H1 (cell line): ENCODE results near the gene TMCC3.

ENCODE experiments used
- EZH2 ChIP-seq: fragments of 200-600 bp; sonication (generic); IDR thresholded peaks from 2 replicates; pipeline ENCODE4 v1.7.1; 2012; ENCODE audit warnings: low read depth, mild to moderate bottlenecking, moderate library complexity, low read length, inconsistent platforms; ENCODE audit not compliant: severe bottlenecking
- HDAC6 ChIP-seq: IDR thresholded peaks from one replicate; pipeline ENCODE4 v1.7.1; 2012; ENCODE audit warnings: low read depth, mild to moderate bottlenecking, inconsistent platforms, low read length, moderate library complexity
- RAD21 ChIP-seq, 2 experiments: IDR thresholded peaks in 1 of 2; conservative IDR thresholded peaks in 1 of 2; 2 replicates each; pipeline ENCODE4 v1.6.1; 2011; ENCODE audit warnings: low read depth in 2 of 2, low read length in 2 of 2, improper control_type of control experiment in 1 of 2, inconsistent platforms in 1 of 2, mild to moderate bottlenecking in 1 of 2, moderate library complexity in 1 of 2
- SIN3A ChIP-seq, 2 experiments: IDR thresholded peaks in 1 of 2; conservative IDR thresholded peaks in 1 of 2; 2 replicates each; pipeline ENCODE4 v1.6.1; 2011 to 2012; ENCODE audit warnings: low read length in 2 of 2, improper control_type of control experiment in 1 of 2, low read depth in 1 of 2, mild to moderate bottlenecking in 1 of 2
- SIX5 ChIP-seq: IDR thresholded peaks from 2 replicates; pipeline ENCODE4 v1.6.1; 2011; ENCODE audit warnings: mild to moderate bottlenecking, low read depth, low read length
- ZNF274 ChIP-seq: IDR thresholded peaks from 2 replicates; pipeline ENCODE4 v1.7.0; 2012; ENCODE audit warnings: low read length, borderline replicate concordance; ENCODE audit errors: extremely low read depth
- TF ChIP-seq, protein P1 (sequence below), 3 experiments: IDR thresholded peaks; 1 replicate in 2 of 3; 2 replicates in 1 of 3; pipeline versions ENCODE4 v1.5.1 to v1.6.1; 2011; ENCODE audit warnings: low read length in 3 of 3, mild to moderate bottlenecking in 3 of 3, inconsistent platforms in 2 of 3, low read depth in 1 of 3, moderate library complexity in 1 of 3; ENCODE audit not compliant: insufficient read depth in 1 of 3; ENCODE audit errors: control extremely low read depth in 1 of 3
- TF ChIP-seq, protein P2 (sequence below): fragments of 300-600 bp; sonication (generic); IDR thresholded peaks from 2 replicates; pipeline ENCODE4 v1.7.1; 2012; ENCODE audit warnings: low read length, moderate library complexity, mild to moderate bottlenecking, inconsistent platforms; ENCODE audit not compliant: insufficient replicate concordance

DNA sequence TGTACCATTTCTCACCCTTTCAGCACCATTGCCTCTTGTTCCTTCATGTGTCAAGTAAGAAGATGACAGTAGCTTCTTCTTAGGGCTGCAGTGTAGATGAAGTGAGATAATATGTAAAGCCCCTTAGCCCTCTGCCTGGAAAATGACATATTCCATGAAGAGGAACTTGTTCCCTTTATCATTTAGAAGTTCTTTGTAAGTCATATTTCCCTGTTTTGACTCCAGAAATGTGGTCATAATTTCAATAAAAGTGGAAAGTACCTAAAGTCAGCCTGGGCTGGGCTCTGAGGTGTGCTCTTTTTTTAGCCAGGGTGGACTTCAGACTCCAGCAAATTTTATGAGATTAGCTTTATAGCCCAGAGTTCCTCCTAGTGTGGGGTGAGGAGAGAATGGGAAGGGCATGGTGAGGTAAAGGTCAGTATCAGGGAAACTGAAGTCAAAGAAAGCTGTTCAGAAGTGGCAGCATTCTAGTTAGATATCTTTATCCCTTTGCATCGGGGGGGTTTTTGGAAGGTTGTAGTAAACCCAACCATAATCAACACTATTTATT lies 92.5 kb downstream of the TMCC3 start:
- TF ChIP-seq SIX5 (no peak), HDAC6 (no peak), ZNF274 (no peak), SIN3A (conservative IDR thresholded peaks at IDR 0.05 in 1 of 2, IDR thresholded peaks at IDR 0.05 in 1 of 2; ENCODE audit: low read depth in 1 of 2, low read length in 2 of 2) (no peak), EZH2 (no peak), RAD21 (IDR thresholded peaks at IDR 0.05 in 1 of 2, conservative IDR thresholded peaks at IDR 0.05 in 1 of 2; ENCODE audit: low read depth in 2 of 2, low read length in 2 of 2) (no peak)
- TF ChIP-seq, protein P1, sequence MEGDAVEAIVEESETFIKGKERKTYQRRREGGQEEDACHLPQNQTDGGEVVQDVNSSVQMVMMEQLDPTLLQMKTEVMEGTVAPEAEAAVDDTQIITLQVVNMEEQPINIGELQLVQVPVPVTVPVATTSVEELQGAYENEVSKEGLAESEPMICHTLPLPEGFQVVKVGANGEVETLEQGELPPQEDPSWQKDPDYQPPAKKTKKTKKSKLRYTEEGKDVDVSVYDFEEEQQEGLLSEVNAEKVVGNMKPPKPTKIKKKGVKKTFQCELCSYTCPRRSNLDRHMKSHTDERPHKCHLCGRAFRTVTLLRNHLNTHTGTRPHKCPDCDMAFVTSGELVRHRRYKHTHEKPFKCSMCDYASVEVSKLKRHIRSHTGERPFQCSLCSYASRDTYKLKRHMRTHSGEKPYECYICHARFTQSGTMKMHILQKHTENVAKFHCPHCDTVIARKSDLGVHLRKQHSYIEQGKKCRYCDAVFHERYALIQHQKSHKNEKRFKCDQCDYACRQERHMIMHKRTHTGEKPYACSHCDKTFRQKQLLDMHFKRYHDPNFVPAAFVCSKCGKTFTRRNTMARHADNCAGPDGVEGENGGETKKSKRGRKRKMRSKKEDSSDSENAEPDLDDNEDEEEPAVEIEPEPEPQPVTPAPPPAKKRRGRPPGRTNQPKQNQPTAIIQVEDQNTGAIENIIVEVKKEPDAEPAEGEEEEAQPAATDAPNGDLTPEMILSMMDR (IDR thresholded peaks at IDR 0.05; ENCODE audit: control extremely low read depth in 1 of 3, insufficient read depth in 1 of 3, low read depth in 1 of 3, low read length in 3 of 3), result no peak
- TF ChIP-seq, protein P2, sequence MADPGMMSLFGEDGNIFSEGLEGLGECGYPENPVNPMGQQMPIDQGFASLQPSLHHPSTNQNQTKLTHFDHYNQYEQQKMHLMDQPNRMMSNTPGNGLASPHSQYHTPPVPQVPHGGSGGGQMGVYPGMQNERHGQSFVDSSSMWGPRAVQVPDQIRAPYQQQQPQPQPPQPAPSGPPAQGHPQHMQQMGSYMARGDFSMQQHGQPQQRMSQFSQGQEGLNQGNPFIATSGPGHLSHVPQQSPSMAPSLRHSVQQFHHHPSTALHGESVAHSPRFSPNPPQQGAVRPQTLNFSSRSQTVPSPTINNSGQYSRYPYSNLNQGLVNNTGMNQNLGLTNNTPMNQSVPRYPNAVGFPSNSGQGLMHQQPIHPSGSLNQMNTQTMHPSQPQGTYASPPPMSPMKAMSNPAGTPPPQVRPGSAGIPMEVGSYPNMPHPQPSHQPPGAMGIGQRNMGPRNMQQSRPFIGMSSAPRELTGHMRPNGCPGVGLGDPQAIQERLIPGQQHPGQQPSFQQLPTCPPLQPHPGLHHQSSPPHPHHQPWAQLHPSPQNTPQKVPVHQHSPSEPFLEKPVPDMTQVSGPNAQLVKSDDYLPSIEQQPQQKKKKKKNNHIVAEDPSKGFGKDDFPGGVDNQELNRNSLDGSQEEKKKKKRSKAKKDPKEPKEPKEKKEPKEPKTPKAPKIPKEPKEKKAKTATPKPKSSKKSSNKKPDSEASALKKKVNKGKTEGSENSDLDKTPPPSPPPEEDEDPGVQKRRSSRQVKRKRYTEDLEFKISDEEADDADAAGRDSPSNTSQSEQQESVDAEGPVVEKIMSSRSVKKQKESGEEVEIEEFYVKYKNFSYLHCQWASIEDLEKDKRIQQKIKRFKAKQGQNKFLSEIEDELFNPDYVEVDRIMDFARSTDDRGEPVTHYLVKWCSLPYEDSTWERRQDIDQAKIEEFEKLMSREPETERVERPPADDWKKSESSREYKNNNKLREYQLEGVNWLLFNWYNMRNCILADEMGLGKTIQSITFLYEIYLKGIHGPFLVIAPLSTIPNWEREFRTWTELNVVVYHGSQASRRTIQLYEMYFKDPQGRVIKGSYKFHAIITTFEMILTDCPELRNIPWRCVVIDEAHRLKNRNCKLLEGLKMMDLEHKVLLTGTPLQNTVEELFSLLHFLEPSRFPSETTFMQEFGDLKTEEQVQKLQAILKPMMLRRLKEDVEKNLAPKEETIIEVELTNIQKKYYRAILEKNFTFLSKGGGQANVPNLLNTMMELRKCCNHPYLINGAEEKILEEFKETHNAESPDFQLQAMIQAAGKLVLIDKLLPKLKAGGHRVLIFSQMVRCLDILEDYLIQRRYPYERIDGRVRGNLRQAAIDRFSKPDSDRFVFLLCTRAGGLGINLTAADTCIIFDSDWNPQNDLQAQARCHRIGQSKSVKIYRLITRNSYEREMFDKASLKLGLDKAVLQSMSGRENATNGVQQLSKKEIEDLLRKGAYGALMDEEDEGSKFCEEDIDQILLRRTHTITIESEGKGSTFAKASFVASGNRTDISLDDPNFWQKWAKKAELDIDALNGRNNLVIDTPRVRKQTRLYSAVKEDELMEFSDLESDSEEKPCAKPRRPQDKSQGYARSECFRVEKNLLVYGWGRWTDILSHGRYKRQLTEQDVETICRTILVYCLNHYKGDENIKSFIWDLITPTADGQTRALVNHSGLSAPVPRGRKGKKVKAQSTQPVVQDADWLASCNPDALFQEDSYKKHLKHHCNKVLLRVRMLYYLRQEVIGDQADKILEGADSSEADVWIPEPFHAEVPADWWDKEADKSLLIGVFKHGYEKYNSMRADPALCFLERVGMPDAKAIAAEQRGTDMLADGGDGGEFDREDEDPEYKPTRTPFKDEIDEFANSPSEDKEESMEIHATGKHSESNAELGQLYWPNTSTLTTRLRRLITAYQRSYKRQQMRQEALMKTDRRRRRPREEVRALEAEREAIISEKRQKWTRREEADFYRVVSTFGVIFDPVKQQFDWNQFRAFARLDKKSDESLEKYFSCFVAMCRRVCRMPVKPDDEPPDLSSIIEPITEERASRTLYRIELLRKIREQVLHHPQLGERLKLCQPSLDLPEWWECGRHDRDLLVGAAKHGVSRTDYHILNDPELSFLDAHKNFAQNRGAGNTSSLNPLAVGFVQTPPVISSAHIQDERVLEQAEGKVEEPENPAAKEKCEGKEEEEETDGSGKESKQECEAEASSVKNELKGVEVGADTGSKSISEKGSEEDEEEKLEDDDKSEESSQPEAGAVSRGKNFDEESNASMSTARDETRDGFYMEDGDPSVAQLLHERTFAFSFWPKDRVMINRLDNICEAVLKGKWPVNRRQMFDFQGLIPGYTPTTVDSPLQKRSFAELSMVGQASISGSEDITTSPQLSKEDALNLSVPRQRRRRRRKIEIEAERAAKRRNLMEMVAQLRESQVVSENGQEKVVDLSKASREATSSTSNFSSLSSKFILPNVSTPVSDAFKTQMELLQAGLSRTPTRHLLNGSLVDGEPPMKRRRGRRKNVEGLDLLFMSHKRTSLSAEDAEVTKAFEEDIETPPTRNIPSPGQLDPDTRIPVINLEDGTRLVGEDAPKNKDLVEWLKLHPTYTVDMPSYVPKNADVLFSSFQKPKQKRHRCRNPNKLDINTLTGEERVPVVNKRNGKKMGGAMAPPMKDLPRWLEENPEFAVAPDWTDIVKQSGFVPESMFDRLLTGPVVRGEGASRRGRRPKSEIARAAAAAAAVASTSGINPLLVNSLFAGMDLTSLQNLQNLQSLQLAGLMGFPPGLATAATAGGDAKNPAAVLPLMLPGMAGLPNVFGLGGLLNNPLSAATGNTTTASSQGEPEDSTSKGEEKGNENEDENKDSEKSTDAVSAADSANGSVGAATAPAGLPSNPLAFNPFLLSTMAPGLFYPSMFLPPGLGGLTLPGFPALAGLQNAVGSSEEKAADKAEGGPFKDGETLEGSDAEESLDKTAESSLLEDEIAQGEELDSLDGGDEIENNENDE, result no peak
